HG03558 (cell line): ENCODE data around the gene KRT9.
"Not testable (repeated sequence)": the region's sequence is repeated elsewhere in the genome, so short reads cannot be mapped to it uniquely, and the experiment has no call there.

Experiments used
- ATAC-seq: cut with Tn5 transposase; IDR thresholded peaks from one replicate; pipeline ENCODE4 v1.9.1; 2021; ENCODE audit warnings: moderate number of reproducible peaks; ENCODE audit not compliant: unreplicated experiment; ENCODE audit errors: extremely low read depth

KRT9 gene

DNA sequence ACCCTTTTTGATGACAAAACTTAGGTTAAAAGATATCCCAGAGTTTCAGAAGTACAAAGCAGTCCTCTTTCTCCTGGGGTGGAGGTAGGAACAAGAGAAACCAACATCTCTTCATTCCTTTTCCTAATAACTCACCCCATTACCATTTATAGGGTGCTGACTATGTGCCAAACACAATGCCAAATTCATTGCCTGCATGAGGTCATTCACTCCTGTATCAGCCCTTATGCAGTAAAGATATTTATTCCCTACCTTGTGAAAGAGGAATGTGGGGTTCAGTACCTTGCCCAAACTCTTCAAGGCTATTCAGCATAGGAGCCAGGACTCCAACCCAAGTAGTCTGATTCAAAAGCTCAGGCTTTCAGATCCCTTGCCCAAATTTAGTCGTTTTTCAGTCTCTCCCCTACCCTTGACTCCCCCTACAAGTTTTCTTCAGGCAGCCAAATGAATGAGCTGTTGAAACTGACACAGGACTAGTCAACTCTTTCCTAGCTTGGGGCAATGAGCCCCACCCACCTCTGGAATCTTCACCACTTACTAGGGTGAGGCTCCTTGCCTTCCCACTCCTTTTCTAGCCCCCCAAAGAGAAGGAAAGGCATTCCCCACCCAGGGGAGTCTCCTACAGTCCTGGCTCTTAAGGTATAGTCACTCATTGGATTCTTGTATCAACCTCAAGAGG is 9.0 kb upstream of the KRT9 start:
- no peak for ATAC-seq

DNA sequence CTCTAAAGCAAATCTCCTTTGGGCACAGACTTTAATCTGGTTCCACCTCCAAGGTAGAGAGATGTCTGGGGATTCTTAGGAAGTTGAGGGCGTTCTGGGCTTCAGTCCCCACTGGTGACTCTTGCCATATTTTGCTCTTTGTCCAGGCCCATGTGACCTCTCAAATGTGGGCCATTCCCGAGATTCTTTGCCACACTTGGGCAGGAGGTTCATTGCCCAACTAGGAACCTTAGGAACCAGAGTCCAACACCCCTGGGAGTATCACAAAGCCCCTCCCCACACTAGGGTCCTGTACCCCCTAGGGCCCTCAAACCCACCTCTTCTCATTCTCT is 8.4 kb upstream of the KRT9 start:
- ATAC-seq: no peak

DNA sequence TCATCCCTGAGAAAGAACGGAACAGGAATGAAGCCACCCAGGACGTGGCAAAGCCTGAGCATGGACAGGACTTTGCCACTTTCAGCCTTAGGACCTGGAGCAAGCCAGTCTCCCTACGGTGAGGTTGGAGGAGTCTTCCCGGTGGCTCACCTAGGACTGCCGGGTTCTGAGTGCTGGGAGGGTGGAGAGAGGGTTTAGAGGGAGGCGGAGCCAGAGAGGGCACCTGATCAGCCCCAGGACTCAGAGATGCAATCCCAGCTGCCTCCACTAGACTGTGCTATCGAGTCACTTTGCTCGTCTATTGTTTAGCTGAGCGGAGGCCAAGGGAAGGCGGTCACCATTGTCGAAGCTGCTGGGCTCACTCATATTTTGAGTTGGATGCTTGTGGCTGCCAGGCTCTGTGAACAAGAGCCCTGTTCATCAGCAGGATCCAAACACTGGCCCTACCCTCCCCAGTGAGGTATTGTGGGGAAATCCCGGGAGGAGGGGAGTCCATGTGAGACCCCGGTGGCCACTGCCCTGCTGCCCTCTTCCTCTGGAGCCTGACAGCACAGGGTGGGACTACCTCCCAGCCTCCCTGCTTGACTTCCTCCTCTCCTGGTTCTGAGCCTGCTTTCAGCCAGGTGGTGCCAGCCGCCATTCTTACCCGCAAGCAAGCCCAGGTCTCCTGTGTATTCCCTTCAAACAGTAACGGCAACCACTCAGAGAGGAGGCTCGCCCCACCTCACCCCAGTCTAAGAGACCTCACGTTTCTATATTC is 7.8 kb upstream of the KRT9 start:
- ATAC-seq: no peak

DNA sequence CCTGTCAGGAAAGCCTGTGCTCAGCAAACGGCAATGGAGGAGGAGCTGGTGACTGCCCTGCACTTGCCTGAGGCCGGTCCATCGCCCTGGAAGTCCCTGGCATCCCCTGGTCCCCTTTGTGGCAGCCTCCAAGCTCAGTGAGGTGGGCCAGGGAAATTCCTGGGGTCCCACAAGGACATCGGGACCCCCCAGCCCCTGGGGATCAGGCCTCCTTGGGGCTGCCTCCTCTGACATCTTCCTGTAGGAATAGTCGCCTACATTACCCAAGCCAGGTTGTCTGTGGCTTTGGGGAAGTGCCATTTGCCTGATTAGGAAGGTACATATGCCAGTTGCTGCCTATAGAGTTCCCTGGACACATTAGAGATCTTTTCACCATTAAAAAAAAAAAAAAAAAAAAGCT is 7.1 kb upstream of the KRT9 start:
- no peak for ATAC-seq

DNA sequence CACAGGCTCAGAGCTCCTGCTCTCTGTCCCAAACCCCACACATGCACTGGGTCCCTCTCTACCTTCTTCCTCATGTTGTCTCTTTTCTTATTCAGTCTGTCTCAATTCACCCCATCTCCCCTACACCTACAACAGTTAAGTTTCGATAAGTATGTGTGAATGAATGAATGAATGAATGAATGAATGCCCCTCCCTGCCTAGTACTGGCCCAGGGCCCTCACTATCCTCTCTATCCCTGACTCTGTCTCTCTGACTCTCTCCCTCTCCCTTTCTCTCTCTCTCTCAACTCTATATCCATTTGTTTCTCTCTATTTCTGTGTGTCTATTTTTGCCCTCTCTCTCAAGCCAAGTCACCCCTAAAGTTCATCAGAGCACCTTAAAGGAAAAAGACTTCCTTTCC is 6.7 kb upstream of the KRT9 start:
- ATAC-seq: no peak

DNA sequence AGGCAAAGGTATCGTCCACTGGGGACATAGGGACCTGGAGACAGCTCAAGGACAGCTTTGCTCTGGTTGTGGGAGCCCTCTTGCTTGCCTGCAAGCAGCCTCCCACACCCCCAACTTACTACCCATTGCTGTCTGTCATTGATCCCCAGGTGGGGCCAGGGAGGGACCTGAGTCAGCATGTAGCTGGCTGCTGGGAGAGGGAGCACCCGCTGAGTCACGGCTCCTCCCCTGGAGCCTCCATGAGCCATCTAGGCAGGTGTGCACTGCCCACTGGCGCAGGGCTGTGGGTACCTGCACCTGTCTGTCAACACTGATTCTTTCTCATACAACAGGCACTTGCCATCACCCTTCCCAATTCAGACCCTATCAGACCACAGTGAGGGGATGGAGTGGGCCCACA is 4.9 kb upstream of the KRT9 start:
- not testable (repeated sequence) for ATAC-seq

DNA sequence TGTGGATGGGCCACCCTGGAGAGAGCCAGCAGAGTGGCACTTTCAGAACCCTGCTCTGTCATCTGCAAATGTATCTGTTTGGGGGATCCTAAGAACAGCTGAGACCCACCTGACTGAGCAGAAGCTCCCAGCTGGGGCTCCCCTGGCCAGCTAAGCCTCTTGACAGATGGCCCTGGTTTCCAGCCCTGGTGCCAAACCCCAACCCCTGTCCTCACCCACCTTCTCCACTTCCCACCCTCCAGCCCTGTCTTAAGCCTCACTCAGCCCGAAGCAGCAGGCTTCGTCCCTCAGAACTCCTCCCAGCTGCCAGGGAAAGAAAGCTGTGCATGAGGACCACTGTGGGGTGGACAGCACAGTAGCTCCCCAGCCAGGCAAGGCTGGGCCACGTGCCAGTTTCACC is 3.5 kb upstream of the KRT9 start:
- no peak for ATAC-seq

DNA sequence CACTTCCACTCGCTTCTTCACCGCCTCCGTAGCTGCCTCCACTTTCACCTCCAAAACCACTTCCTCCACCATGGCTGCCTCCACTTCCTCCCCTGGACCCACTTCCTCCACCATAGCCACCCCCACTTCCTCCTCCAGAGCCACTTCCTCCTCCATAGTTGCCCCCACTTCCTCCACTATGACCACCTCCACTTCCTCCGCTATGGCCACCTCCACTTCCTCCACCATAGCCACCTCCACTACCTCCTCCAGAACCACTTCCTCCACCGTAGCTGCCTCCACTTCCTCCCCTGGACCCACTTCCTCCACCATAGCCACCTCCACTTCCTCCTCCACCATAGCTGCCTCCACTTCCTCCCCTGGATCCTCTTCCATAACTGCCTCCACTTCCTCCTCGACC is 4.5 kb downstream of the KRT9 start:
- ATAC-seq: no peak

DNA sequence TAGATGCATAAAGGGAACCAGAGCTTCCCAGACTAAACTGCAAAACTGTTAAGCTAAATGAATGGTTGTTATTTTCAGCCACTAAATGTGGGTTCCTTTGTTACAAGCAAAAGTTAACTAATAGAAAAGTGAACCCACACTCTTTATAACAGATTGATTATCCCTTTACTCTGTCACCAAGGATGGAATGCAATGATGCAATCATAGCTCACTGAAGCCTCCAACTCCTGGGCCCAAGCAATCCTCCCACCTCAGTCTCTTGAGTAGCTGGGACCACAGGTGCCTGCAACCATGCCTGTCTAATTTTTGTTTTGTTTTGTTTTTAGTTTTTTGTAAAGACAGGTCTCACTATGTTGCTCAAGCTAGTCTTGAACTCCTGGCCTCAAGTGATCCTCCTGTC is 6.5 kb downstream of the KRT9 start:
- no peak for ATAC-seq

DNA sequence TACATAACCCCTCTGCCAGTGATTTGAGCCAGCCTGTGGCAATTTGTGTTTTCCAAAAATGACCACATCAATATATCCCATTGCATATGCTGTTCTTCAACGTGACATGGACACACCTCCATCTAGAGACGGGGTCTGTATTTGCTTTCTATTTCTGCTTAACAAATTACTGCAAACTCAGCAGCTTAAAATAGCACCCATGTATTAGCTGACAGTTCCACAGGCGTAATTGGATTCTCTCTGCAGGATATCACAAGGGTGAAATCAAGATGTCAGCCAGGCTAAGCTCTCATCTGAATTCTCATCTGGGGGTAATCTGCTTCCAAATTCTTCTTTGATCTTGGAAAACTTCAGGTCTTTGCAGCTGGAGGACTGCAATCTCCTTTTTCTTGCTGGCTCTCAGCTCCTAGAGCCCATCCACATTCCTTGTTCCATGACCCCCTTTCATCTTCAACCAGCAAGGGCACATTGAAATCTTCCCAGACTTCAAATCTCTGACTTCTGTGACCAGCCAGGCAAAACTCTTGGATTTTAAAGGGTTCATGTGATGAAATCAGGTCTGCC is 8.2 kb downstream of the KRT9 start:
- no peak for ATAC-seq

DNA sequence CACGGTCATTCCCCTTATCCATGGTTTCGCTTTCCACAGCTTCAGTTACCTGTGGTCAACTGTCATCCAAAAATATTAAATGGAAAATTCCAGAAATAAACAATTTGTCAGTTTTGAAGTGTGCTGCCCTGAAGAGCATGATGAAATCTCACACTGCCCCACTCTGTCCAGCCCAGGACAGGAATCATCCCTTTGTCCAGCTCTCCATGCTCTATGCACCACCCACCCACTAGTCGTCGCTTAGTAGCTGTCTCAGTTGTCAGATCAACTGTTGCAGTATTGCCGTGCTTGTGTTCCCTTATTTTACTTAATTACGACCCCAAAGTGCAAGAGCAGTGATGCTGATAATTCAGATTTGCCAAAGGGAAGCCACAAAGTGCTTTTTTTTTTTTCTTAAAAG is 10.3 kb downstream of the KRT9 start:
- no peak for ATAC-seq

DNA sequence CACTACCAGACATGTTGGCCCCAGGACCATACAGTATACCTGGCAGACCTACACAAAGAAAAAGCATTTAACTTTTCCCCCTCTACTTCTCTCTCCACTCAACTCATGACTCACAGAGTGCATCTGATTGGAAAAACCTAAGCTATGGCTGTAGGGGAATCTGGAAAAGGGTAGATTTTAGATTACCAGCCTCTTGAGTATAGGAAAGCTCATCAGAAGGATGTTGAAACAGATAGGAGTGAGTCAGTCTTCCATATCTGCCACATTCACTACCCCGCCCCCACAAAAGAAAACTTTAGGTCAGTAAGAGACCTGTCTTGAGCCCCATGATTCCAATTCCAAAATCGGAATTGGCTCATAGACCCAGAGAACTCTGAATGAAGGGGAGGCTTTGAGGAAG is 12.3 kb downstream of the KRT9 start:
- ATAC-seq: no peak

DNA sequence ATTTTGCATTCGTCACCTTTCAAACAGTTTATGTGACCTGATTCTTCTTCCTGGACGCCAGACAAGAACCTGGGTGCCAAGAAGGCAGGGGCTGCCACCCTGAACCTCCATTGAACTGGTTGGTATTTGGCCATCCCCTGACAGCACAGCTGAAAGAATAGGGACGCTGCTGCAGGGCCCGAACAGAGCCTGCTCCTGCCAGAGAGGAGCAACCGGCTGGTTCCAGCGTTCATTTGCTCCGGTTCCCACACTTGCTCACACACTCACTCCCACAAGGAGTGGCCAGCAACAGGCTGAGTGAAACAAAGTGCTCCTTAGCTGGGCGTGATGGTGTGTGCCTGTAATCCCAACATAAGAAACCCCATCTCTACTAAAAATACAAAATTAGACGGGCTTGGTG is 14.9 kb downstream of the KRT9 start:
- no peak for ATAC-seq

DNA sequence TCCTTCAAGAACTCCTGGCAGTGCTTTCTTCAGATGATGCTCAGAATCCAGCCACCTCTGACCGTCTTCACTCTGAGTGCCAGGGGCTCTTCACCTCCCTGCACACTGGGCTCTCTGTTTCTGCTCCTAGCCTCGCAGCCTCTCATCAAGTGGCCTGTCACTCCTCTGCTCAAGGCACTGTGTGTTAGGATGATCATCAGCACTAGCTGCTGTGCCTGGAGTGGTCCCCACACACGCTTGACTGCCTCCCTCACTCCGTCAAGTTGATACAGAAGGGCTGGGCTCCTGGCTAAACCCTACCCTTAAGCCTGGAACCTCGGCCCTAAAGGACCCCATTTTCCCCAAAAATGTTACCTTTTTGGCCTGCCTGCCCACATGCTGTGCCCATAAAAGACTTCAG is 15.6 kb downstream of the KRT9 start:
- no peak for ATAC-seq

DNA sequence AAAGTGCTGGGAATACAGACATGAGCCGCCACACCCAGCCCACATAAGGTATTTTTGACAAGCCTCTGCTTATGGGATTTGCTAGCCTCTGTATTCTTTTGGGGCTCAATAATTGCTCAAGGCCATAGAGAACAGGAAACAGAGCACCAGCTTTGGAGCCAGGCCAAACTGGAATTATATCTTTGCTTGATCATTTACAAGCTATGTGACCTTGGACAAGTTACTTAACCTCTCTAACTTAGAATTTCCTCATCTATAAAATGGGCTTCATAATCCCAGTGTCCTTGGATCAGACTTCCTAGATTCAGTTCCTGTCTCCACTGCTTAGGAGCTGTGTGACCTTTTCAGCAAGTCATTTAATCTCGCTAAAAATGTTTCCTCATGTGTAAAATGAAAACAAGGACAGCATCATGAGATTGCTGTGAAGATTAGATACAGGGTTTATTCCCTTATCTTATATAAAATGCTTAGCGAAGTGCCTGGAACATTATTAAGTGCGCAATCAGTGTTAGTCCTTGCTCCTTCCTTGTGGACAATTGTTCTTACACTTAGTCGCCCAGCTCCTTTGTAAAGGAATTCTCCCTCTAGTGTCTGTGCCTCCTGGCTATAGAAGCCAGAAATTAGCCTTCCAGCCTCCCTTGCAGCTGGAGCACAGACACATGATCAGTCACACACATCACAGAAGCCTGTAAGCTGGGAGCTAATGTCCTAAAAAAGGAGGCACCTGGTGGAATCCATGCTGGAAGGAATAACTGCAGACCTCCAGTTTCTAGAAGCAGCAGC is 16.6 kb downstream of the KRT9 start:
- ATAC-seq: no peak

DNA sequence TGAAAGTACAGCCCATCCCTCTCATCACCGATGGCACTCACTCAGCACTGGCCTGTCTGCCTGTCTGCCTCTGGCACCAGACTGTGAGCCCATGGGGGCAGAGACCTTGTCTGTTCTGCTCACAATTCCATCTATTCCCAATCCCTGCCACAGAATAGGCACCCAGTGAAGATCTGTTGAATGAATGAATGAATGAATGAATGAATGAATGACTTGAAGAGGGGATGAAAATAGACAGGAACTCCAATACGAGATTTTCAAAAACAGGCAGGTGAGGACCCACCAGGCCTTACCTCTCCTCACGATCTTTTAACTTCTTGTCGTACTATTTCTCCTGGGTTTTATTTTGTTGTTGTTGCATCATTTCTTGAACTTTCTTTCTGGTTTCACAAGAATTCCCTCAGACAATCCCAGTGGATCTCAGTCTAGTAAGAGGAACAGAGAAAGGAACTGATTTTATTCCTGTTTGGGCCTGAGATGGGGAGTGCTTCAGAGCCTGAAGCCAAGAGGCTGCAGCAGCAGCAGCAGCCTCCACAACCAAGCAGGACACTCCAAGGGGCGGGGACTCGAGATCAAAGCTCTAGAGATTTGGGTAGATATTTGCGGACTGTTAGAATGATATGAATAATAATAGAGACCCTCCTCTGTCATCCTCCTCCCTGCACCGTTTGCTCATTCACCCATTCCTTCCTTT is 17.7 kb downstream of the KRT9 start:
- ATAC-seq: no peak

DNA sequence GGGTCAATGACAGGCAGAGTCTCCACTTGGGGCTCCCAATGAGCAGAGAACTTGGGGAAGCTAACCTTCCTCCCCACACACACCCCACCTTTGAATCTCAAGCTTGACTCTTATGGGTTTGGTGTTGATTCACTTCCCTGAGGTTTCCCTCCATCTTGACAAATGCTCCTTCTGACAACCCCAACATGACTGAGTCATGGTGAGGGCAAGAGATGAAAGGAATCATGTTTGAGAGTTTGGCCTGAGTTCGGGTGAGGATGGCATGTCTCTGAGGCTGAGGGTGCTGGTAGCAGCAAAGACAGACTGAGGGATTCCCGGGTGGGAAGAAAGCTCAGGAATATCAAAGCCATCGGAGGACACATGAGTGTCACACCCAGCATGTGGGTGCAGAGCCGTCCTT is 18.7 kb downstream of the KRT9 start:
- no peak for ATAC-seq

DNA sequence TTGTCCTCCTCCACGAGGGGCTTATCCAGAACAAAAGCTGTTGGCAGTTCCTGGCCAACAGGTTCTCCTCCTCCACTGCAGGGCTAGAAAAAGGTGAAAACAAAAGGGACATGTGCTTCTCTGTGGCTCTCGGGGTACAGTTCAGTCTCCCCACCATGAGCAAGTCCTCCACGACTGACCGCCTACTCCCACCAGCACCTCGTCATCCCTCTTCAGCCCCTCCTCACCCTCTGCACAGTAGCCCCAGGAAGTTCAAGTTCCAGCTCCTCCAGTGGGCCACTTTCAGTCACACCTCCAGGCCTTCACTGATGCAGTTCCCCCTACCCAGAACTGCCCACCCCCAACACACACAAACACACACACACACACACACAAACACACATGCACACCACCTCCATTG is 19.4 kb downstream of the KRT9 start:
- no peak for ATAC-seq

DNA sequence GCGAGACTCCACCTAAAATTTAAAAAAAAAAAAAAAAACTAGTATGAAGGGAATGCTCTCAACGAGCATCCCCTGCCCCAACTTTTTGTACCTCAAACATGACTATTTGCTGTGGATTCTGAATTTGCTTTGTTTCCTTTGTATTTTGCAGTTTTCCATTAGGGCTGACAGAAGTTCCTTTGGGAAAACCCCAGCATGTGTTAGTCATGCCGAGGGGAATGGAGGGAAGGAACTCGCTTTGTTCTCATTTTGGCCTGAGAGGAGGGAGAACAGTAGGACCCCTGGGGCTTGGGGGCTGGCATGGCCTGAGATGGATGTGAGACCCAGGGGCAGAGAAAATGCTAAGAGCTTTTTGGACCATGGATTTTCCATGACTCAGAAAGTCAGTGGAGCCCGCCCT is 20.5 kb downstream of the KRT9 start:
- no peak for ATAC-seq

DNA sequence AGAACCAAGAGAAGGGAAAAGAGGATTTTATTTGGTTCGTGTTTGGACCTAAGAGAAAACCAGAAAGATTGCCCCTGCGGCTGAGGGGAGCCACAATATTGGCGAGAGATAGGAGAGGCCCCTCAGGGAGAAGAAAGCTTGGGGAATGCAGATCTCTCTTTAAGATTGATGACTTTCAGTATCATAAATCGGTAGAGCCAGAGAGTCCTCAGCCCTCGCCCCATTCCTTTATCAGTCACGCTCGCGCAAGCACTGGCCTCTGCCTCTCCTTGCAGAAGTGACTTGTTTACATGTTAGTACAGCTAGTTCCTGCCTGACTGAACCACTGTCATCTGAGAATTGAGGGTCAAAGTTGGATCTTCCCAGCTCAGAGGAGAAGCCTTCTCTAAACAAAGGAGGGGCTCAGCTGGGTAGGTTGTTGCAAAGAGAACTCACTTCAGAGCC is 22.2 kb downstream of the KRT9 start:
- ATAC-seq: no peak
